Measurements from ENCODE around the gene FOXA2.

- TF ChIP-seq CTCF (IDR thresholded peaks at IDR 0.05) (no peak), POLR2A (IDR thresholded peaks at IDR 0.05; ENCODE audit: low read depth) (no peak)
Measured at GRCh38 chr20:22540832-22541231, 43.5 kb downstream of the FOXA2 start.

All from esophagus muscularis mucosa (tissue), 3 donors.